CD1c-positive myeloid dendritic cell (primary cell): ENCODE data around the gene ARHGAP30.

ENCODE experiments used
- DNase-seq: peaks from one replicate; pipeline ENCODE4 v3.0.0-alpha.2; 2016; ENCODE audit errors: extremely low spot score

The ARHGAP30 gene

GRCh38 chr1:161013131-161013487 is 56.6 kb downstream of the ARHGAP30 start:
- DNase-seq: peak; percentile 51

GRCh38 chr1:161012420-161012819 is 57.3 kb downstream of the ARHGAP30 start:
- DNase-seq: no peak

- DNase-seq: no peak
Observed at GRCh38 chr1:161009602-161010211, 60.0 kb downstream of the ARHGAP30 start.

- no peak for DNase-seq
Observed at GRCh38 chr1:161008869-161009510, 60.7 kb downstream of the ARHGAP30 start.

- no peak for DNase-seq
Observed at GRCh38 chr1:161007369-161007768, 62.3 kb downstream of the ARHGAP30 start.

- DNase-seq: no peak
Observed at GRCh38 chr1:161006563-161006962, 63.1 kb downstream of the ARHGAP30 start.

- DNase-seq: no peak
Observed at GRCh38 chr1:161001525-161001924, 68.2 kb downstream of the ARHGAP30 start.

GRCh38 chr1:161000736-161001480 is 68.8 kb downstream of the ARHGAP30 start:
- DNase-seq: no peak

- no peak for DNase-seq
Observed at GRCh38 chr1:160999376-160999775, 70.3 kb downstream of the ARHGAP30 start.

- peak; percentile 62 for DNase-seq
Observed at GRCh38 chr1:160997323-160998038, 72.2 kb downstream of the ARHGAP30 start.
